B cell (primary cell): ENCODE measurements around the gene CREB3L4. TPM values are rescaled to one million over a fixed set of nuclear protein-coding genes. Genes with fewer than 3 reads are reported as not detected.

ENCODE experiments used
- ATAC-seq: fragments of 200-7000 bp; cut with Tn5 transposase; one replicate; pipeline ENCODE4 v1.10.0; 2021; ENCODE audit warnings: low read depth, mild to moderate bottlenecking, moderate number of reproducible peaks, moderate library complexity
- CTCF ChIA-PET: fragments of 350-600 bp; sonication (Branson Sonifier 250); formaldehyde crosslinking; loops from one replicate; lab custom pipeline; 2021; ENCODE audit warnings: antibody characterized with exemption, inconsistent platforms; lab: Charles Lee
- POLR2A ChIA-PET: fragments of 350-600 bp; sonication (Branson Sonifier 250); formaldehyde crosslinking; loops from one replicate; lab custom pipeline; 2021; ENCODE audit warnings: antibody characterized with exemption; lab: Charles Lee
- DNase-seq: peaks from one replicate; pipeline ENCODE4 v3.0.0; 2013
- H2AFZ ChIP-seq: 2 replicates; pipeline ENCODE4 v1.6.1; 2012; ENCODE audit warnings: mild to moderate bottlenecking, low read depth, low read length; ENCODE audit not compliant: insufficient read depth, poor library complexity, severe bottlenecking
- H3K27ac ChIP-seq, 2 donors: 1 replicate in 1 of 2; 2 replicates in 1 of 2; pipeline ENCODE4 v1.5.1; 2012 to 2013; ENCODE audit warnings: low read length in 2 of 2, mild to moderate bottlenecking in 2 of 2, moderate library complexity in 1 of 2
- H3K27me3 ChIP-seq, 4 experiments: fragments of 200-600 bp in 1 of 4; sonication (generic) in 1 of 4; replicated peaks in 1 of 4; 1 replicate in 2 of 4; 2 replicates in 2 of 4; pipeline versions ENCODE4 v1.6.1 to v1.7.0; 2013 to 2016; ENCODE audit warnings: low read length in 3 of 4, mild to moderate bottlenecking in 2 of 4, mixed read lengths in 1 of 4, moderate library complexity in 1 of 4; ENCODE audit not compliant: insufficient read depth in 4 of 4, control insufficient read depth in 3 of 4; ENCODE audit errors: control extremely low read depth in 1 of 4
- H3K36me3 ChIP-seq, 2 experiments: replicated peaks in 1 of 2; 1 replicate in 1 of 2; 2 replicates in 1 of 2; pipeline versions ENCODE4 v1.6.1 to v1.7.1; 2013; ENCODE audit warnings: low read length in 1 of 2; ENCODE audit not compliant: insufficient read depth in 2 of 2, control insufficient read depth in 1 of 2; ENCODE audit errors: control extremely low read depth in 1 of 2, extremely low read depth in 1 of 2
- H3K4me1 ChIP-seq, 2 donors: fragments of 200-600 bp in 1 of 2; sonication (generic) in 1 of 2; 1 replicate in 1 of 2; 2 replicates in 1 of 2; pipeline versions ENCODE4 v1.5.1 to v1.6.1; 2013 to 2017; ENCODE audit warnings: low read length in 2 of 2; ENCODE audit not compliant: control insufficient read depth in 2 of 2, insufficient read depth in 2 of 2
- H3K4me2 ChIP-seq: replicated peaks from 2 replicates; pipeline ENCODE3; 2012; ENCODE audit warnings: mild to moderate bottlenecking, low read depth, low read length; ENCODE audit not compliant: poor library complexity, severe bottlenecking
- H3K4me3 ChIP-seq, 5 experiments: fragments of 200-600 bp in 1 of 5; sonication (generic) in 1 of 5; 1 replicate in 3 of 5; 2 replicates in 2 of 5; pipeline versions ENCODE4 v1.5.1 to v1.7.0; 2011 to 2016; ENCODE audit warnings: low read length in 4 of 5, mild to moderate bottlenecking in 4 of 5, low read depth in 2 of 5, control low read depth in 1 of 5, moderate library complexity in 1 of 5; ENCODE audit not compliant: insufficient read depth in 1 of 5; ENCODE audit errors: control extremely low read depth in 1 of 5, extremely low read depth in 1 of 5
- H3K79me2 ChIP-seq: fragments of 200-600 bp; sonication (generic); one replicate; pipeline ENCODE4 v1.6.0; 2016; ENCODE audit warnings: low read length; ENCODE audit not compliant: control insufficient read depth, insufficient read depth
- H3K9ac ChIP-seq: fragments of 200-600 bp; sonication (generic); 2 replicates; pipeline ENCODE4 v1.6.1; 2017; ENCODE audit warnings: mild to moderate bottlenecking, low read length, moderate library complexity
- H3K9me3 ChIP-seq, 3 donors: one replicate each; pipeline versions ENCODE4 v1.6.1 to v1.7.1; 2013; ENCODE audit warnings: low read length in 2 of 3; ENCODE audit not compliant: control insufficient read depth in 2 of 3, insufficient read depth in 1 of 3; ENCODE audit errors: control extremely low read depth in 1 of 3
- H4K20me1 ChIP-seq: 2 replicates; pipeline ENCODE4 v1.6.0; 2012; ENCODE audit warnings: mild to moderate bottlenecking, low read length; ENCODE audit not compliant: insufficient read depth, control insufficient read depth, poor library complexity, severe bottlenecking
- H3K27ac Mint-ChIP-seq: one replicate; pipeline ENCODE4 v1.8.0; 2021; ENCODE audit warnings: mixed read lengths
- H3K27me3 Mint-ChIP-seq: one replicate; pipeline ENCODE4 v1.8.0; 2021; ENCODE audit warnings: mixed read lengths
- H3K4me1 Mint-ChIP-seq: one replicate; pipeline ENCODE4 v1.8.0; 2021; ENCODE audit warnings: mixed read lengths
- H3K4me3 Mint-ChIP-seq: one replicate; pipeline ENCODE4 v1.8.0; 2021; ENCODE audit warnings: mixed read lengths
- H3K9me3 Mint-ChIP-seq: one replicate; pipeline ENCODE4 v1.8.0; 2022; ENCODE audit warnings: mixed read lengths; ENCODE audit not compliant: insufficient read depth
- EZH2 ChIP-seq: IDR thresholded peaks from 2 replicates; pipeline ENCODE4 v1.6.1; 2012; ENCODE audit warnings: borderline replicate concordance, low read depth, mild to moderate bottlenecking, moderate library complexity, low read length; ENCODE audit not compliant: insufficient read depth, poor library complexity, severe bottlenecking
- WGBS: methylation state at CpG from one replicate; pipeline ENCODE4 v1.1.5; 2013; ENCODE audit warnings: missing lambda C conversion rate; ENCODE audit not compliant: insufficient coverage; 5-methylcytosine and 5-hydroxymethylcytosine counted together
- intact Hi-C: fragments of 100-400 bp; cut with micrococcal nuclease; formaldehyde crosslinking; loops from one replicate; pipeline ENCODE4 v1.10.0; 2022
- polyA plus RNA-seq: library from polyadenylated mRNA; depleted of rRNA; stranded (reverse); fragments of >200 nt; gene quantifications from 2 replicates; pipeline ENCODE4 v1.2.3, GENCODE V29; 2012
- total RNA-seq, 2 donors: library from RNA; stranded (reverse); fragments of 120-200 nt in 1 of 2; gene quantifications; 1 replicate in 1 of 2; 2 replicates in 1 of 2; pipeline versions ENCODE4 v1.2.3 to v1.2.4, GENCODE V29; 2013 to 2022
- TF ChIP-seq, protein P1 (sequence below): fragments of 200-600 bp; IDR thresholded peaks from one replicate; pipeline ENCODE4 v1.8.0; 2022; ENCODE audit warnings: antibody characterized with exemption, mild to moderate bottlenecking

Gene CREB3L4
- total and polyA plus RNA-seq, 2 donors (not counting 1 experiment from before 2014, with no cell fraction given) = 21.8 to 28.1 TPM

DNA sequence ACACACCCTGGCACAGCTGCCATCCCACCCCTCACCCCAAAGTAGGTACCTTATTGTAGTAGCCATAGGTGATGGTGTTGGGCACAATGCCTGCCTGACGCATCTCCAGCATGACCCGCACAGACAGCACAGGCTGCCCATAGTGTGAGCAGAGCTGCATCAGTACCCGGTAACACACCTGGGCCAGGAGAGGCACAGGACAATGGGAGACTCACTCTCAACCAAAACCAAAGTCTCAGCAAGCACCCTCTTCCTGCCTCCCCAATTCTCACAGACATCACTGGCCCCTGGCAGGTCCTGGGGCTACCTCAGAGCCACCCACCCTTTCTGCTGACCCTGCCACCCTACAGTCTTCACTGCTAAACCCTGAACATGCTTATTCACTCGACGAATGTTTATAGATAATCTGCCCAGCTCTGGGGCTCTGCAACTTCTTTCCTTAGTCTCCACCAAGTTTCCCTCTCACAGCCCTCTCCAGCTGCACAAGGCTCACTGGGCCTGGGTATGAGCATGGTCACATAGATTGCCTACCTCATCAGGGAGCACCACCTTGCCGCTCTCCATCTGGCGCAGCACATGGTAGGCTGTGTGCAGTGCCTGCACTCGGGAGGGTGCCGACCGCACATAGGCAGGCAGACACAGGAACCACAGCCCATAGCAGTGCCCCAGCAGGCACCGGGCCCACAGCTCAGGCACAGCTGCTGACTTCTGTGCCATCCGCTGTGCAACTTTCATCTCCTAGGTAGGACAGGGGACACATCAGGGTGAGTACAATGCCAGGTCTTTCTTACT, 31.5 kb upstream of the CREB3L4 start:
- no peaks in the 10 kb centered on the region for H3K27me3 Mint-ChIP-seq
- Histone ChIP-seq H3K4me3 (no peak overlapping the region), H3K79me2 (peaks cover 38% of the 10 kb centered on the region), H3K9me3 (no peaks in the 10 kb centered on the region), H3K27me3 (no peaks in the 10 kb centered on the region), H2AFZ (no peak overlapping the region), H3K9ac (no peak overlapping the region), H3K4me2 (no peak overlapping the region), H3K36me3 (peaks cover 14 to 92% of the 10 kb centered on the region in 2 experiments), H3K27ac (no peak overlapping the region), H3K4me1 (no peaks in the 10 kb centered on the region), H4K20me1 (peaks cover 53% of the 10 kb centered on the region)
- POLR2A ChIA-PET = no interaction called here
- H3K4me3 Mint-ChIP-seq = no peak overlapping the region
- intact Hi-C loops = no loop called here
- H3K9me3 Mint-ChIP-seq = no peaks in the 10 kb centered on the region
- ATAC-seq (no peak), DNase-seq (no peak)
- H3K4me1 Mint-ChIP-seq = peaks cover 6% of the 10 kb centered on the region
- CTCF ChIA-PET = interaction anchor here (0.9 kb wide), 1 partner anchor 139 kb away, joined by 3 read pairs; no protein-coding TSS in a partner anchor
- TF ChIP-seq, protein P1, sequence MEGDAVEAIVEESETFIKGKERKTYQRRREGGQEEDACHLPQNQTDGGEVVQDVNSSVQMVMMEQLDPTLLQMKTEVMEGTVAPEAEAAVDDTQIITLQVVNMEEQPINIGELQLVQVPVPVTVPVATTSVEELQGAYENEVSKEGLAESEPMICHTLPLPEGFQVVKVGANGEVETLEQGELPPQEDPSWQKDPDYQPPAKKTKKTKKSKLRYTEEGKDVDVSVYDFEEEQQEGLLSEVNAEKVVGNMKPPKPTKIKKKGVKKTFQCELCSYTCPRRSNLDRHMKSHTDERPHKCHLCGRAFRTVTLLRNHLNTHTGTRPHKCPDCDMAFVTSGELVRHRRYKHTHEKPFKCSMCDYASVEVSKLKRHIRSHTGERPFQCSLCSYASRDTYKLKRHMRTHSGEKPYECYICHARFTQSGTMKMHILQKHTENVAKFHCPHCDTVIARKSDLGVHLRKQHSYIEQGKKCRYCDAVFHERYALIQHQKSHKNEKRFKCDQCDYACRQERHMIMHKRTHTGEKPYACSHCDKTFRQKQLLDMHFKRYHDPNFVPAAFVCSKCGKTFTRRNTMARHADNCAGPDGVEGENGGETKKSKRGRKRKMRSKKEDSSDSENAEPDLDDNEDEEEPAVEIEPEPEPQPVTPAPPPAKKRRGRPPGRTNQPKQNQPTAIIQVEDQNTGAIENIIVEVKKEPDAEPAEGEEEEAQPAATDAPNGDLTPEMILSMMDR = no peak
- TF ChIP-seq EZH2 = no peak
- peak overlapping the region; percentile 50 for H3K27ac Mint-ChIP-seq
- WGBS = 94% methylated on average over 11 of the region's 12 CpGs

DNA sequence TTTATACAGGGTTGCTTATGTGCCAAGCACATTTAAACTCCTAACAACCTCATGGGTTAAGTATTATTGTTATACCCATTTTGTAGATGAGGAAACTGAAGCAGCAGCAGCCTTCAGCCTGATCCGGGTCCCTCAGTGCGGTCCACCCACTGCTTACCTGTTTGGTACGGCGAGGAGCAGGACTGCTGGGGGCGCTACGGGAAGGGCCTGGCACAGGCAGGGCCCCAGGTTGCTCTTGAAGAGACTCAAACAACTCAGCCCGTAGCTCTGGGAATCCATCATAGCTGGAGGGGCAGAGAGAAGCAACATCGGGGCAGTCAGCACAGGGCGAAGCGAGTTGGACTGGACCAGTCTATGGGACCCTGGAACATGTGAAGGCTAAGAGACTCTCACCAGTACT, 30.4 kb upstream of the CREB3L4 start:
- H3K9me3 Mint-ChIP-seq = no peaks in the 10 kb centered on the region
- intact Hi-C loops = no loop called here
- peaks cover 9% of the 10 kb centered on the region for H3K4me1 Mint-ChIP-seq
- ChIA-PET CTCF (interaction anchor here (0.9 kb wide), 1 partner anchor 140 kb away, joined by 3 read pairs; no protein-coding TSS in a partner anchor), POLR2A (interaction anchor here (1.0 kb wide), 1 partner anchor 9 kb away, joined by 3 read pairs; no protein-coding TSS in a partner anchor)
- WGBS = 98% methylated on average over 9 of the region's 10 CpGs
- no peak overlapping the region for H3K9ac ChIP-seq
- H3K4me3 Mint-ChIP-seq = no peak overlapping the region
- H3K4me2 ChIP-seq = no peak overlapping the region
- H2AFZ ChIP-seq = no peak overlapping the region
- H3K4me3 ChIP-seq = no peak overlapping the region
- ATAC-seq (no peak), DNase-seq (no peak)
- peaks cover 0 to 5% of the 10 kb centered on the region in 2 donors for H3K4me1 ChIP-seq
- H3K36me3 ChIP-seq = peaks cover 17 to 97% of the 10 kb centered on the region in 2 experiments
- H4K20me1 ChIP-seq = peaks cover 63% of the 10 kb centered on the region
- no peak overlapping the region for H3K27ac ChIP-seq
- H3K27ac Mint-ChIP-seq = no peak overlapping the region
- H3K9me3 ChIP-seq = no peaks in the 10 kb centered on the region
- no peaks in the 10 kb centered on the region for H3K27me3 ChIP-seq
- H3K79me2 ChIP-seq = peaks cover 49% of the 10 kb centered on the region
- no peaks in the 10 kb centered on the region for H3K27me3 Mint-ChIP-seq
- TF ChIP-seq, protein P1 = no peak
- TF ChIP-seq EZH2 = no peak
